ENCODE measurements around the gene WDR36. TPM values are rescaled to one million over a fixed set of nuclear protein-coding genes. Genes with fewer than 3 reads are reported as not detected.

The WDR36 gene
- total and polyA plus RNA-seq, 2 of the 13 experiments (the other 11 are each of a cell fraction or from before 2014, with no cell fraction given), result 18.2 to 40.6 TPM

GRCh38 chr5:111169269-111169668 lies 77.1 kb downstream of the WDR36 start (continued):
- TF ChIP-seq ZNF691 (CRISPR knock-in tag; IDR thresholded peaks at IDR 0.05; ENCODE audit: borderline replicate concordance, low read depth), result no peak
- no peak for TF ChIP-seq THAP7 (CRISPR knock-in tag; IDR thresholded peaks at IDR 0.05)
- TF ChIP-seq ZBTB20 (CRISPR knock-in tag; IDR thresholded peaks at IDR 0.05; ENCODE audit: borderline replicate concordance, low read depth), result no peak
- no peak for TF ChIP-seq HNRNPL (IDR thresholded peaks at IDR 0.05; ENCODE audit: low read depth, low read length)
- no peak for TF ChIP-seq FOXK1 (CRISPR knock-in tag; IDR thresholded peaks at IDR 0.05; ENCODE audit: borderline replicate concordance, low read depth)
- no peak for TF ChIP-seq ZNF781 (CRISPR knock-in tag; IDR thresholded peaks at IDR 0.05; ENCODE audit: borderline replicate concordance, not compliant biosample characterization)
- no peak for TF ChIP-seq ELF4 (CRISPR knock-in tag; IDR thresholded peaks at IDR 0.05; ENCODE audit: borderline replicate concordance)
- no peak for TF ChIP-seq ZBTB33 (CRISPR knock-in tag; IDR thresholded peaks at IDR 0.05)
- TF ChIP-seq MIER2 (CRISPR knock-in tag; IDR thresholded peaks at IDR 0.05), result no peak

- POLR2A ChIA-PET, result no interaction called here
- DNase-seq (ENCODE audit: low spot score) (no peak), ATAC-seq (no peak), FAIRE-seq (no peak)
- Histone ChIP-seq H3K27me3 (ENCODE audit: control insufficient read depth in 1 of 2, insufficient read depth in 2 of 2, low read length in 2 of 2) (no peaks in the 10 kb centered on the region), H3K4me2 (ENCODE audit: low read depth, low read length) (no peak overlapping the region), H3K36me3 (replicated peaks in 1 of 2; ENCODE audit: control insufficient read depth in 1 of 2, insufficient read depth in 2 of 2, low read length in 2 of 2) (no peaks in the 10 kb centered on the region), H3K4me3 (replicated peaks in 1 of 3; ENCODE audit: insufficient read depth in 1 of 3, low read depth in 2 of 3, low read length in 3 of 3) (no peak overlapping the region), H3K79me2 (ENCODE audit: insufficient read depth, low read length) (no peaks in the 10 kb centered on the region), H3K9ac (ENCODE audit: insufficient read depth, low read depth, low read length) (no peak overlapping the region), H3K9me3 (ENCODE audit: low read length) (no peaks in the 10 kb centered on the region), H4K20me1 (ENCODE audit: insufficient read depth, low read length) (no peaks in the 10 kb centered on the region), H3K27ac (ENCODE audit: extremely low read length, insufficient read depth, low read length) (no peak overlapping the region), H3K4me1 (ENCODE audit: insufficient read depth, low read length) (no peaks in the 10 kb centered on the region), H2AFZ (ENCODE audit: low read length) (no peak overlapping the region)
- no TSS peak for BruUV-seq (replicated peaks)
- in situ Hi-C loops (cut with HindIII; ENCODE audit: extremely low pct_ligation_motif_present, low pct_unique_long_range_greater_than_20kb), result loop anchor here (25.0 kb wide), 1 partner anchor 317 kb away; no protein-coding TSS in a partner anchor
- intact Hi-C loops (cut with micrococcal nuclease; ENCODE audit: unreplicated experiment), result no loop called here
- TF ChIP-seq EP300 (IDR thresholded peaks at IDR 0.05; ENCODE audit: low read depth in 2 of 2, low read length in 2 of 2), result no peak
- TF ChIP-seq EP300 (CRISPR knock-in tag; IDR thresholded peaks at IDR 0.05; ENCODE audit: borderline replicate concordance), result no peak
- no peak for TF ChIP-seq ZSCAN30 (CRISPR knock-in tag; IDR thresholded peaks at IDR 0.05)
- CTCF ChIA-PET (ENCODE audit: low intra/inter-chr PET ratio, low total read pairs), result no interaction called here
- WGBS (ENCODE audit: low lambda C conversion rate), result 0% methylated on average over 2 of the region's 2 CpGs
Measured at GRCh38 chr5:111170279-111170678, 78.1 kb downstream of the WDR36 start.
